Measurements from ENCODE around the gene ROR1.

DNA sequence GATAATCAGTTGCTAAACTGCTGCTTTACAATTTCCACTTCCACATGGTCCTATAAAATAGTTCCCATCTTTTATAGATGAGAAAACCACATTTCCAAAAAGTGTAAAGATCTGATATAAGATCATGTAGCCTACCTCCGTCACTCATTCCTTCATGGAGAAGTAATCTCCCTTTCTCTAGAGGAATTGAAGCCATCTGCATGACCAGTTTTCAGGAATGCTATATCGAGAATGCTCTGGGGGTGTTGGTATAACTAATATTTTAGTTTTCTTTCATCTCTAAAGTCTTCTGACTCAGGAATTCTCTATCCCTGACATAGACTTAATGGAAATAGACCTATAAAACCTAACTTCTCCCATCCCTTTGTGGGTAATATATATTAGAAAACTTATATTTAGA is 256.6 kb downstream of the ROR1 start:
- TF ChIP-seq POLR2AphosphoS5 (IDR thresholded peaks at IDR 0.05; ENCODE audit: low read depth, low read length) (no peak), TAF1 (IDR thresholded peaks at IDR 0.05; ENCODE audit: borderline replicate concordance, insufficient read depth, low read length) (no peak), FOXP2 (optimal IDR thresholded peaks at IDR 0.05; ENCODE audit: borderline replicate concordance, extremely low read depth, extremely low read length, insufficient read depth) (no peak), SIN3A (IDR thresholded peaks at IDR 0.05; ENCODE audit: borderline replicate concordance, insufficient read depth, low read length) (no peak), REST (IDR thresholded peaks at IDR 0.05; ENCODE audit: insufficient read depth in 1 of 2, low read depth in 2 of 2, low read length in 2 of 2) (no peak)
